ENCODE data around the gene GCA.

Gene GCA

GRCh38 chr2:162315938-162316337 lies 28.0 kb upstream of the GCA start:
- no peaks in the 10 kb centered on the region for H3K36me3 ChIP-seq (ENCODE audit: insufficient read depth, low read length)
- H3K4me3 ChIP-seq (ENCODE audit: low read length) = no peak overlapping the region
- H3K9ac ChIP-seq (ENCODE audit: low read depth, low read length) = no peak overlapping the region
- WGBS = 92% methylated on average over 4 of the region's 4 CpGs
- H3K27ac ChIP-seq (ENCODE audit: low read depth, low read length) = no peak overlapping the region
- H3K4me1 ChIP-seq (ENCODE audit: insufficient read depth, low read length) = 0 out of 2 replicates have a peak, but pooled peaks cover 7% of the 10 kb centered on the region
- peaks cover 29% of the 10 kb centered on the region for H3K27me3 ChIP-seq (ENCODE audit: insufficient read depth, low read length)
- no peaks in the 10 kb centered on the region for H3K9me3 ChIP-seq (ENCODE audit: insufficient read depth, low read depth, low read length)

GRCh38 chr2:162316590-162316989 lies 27.3 kb upstream of the GCA start:
- H3K27me3 ChIP-seq (ENCODE audit: insufficient read depth, low read length) = peaks cover 29% of the 10 kb centered on the region
- H3K4me1 ChIP-seq (ENCODE audit: insufficient read depth, low read length) = peaks cover 13% of the 10 kb centered on the region; the same call in 1 of the 2 replicates
- 90% methylated on average over 2 of the region's 2 CpGs for WGBS
- no peak overlapping the region for H3K4me3 ChIP-seq (ENCODE audit: low read length)
- H3K9me3 ChIP-seq (ENCODE audit: insufficient read depth, low read depth, low read length) = no peaks in the 10 kb centered on the region
- no peak overlapping the region for H3K27ac ChIP-seq (ENCODE audit: low read depth, low read length)
- no peak overlapping the region for H3K9ac ChIP-seq (ENCODE audit: low read depth, low read length)
- H3K36me3 ChIP-seq (ENCODE audit: insufficient read depth, low read length) = no peaks in the 10 kb centered on the region

GRCh38 chr2:162317058-162317742 lies 26.7 kb upstream of the GCA start:
- Histone ChIP-seq H3K9ac (ENCODE audit: low read depth, low read length) (no peak overlapping the region), H3K27me3 (ENCODE audit: insufficient read depth, low read length) (peaks cover 29% of the 10 kb centered on the region), H3K36me3 (ENCODE audit: insufficient read depth, low read length) (no peaks in the 10 kb centered on the region), H3K27ac (ENCODE audit: low read depth, low read length) (no peak overlapping the region), H3K9me3 (ENCODE audit: insufficient read depth, low read depth, low read length) (no peaks in the 10 kb centered on the region), H3K4me1 (ENCODE audit: insufficient read depth, low read length) (peaks cover 14% of the 10 kb centered on the region; the same call in 1 of the 2 replicates), H3K4me3 (ENCODE audit: low read length) (no peak overlapping the region; the same call in 1 of the 2 replicates)
- WGBS = 90% methylated on average over 2 of the region's 3 CpGs

- H3K9ac ChIP-seq (ENCODE audit: low read depth, low read length) = 0 out of 2 replicates have a peak overlapping the region, but pooled peaks have one; percentile 56
Measured at GRCh38 chr2:162317861-162318327, 26.0 kb upstream of the GCA start.

DNA sequence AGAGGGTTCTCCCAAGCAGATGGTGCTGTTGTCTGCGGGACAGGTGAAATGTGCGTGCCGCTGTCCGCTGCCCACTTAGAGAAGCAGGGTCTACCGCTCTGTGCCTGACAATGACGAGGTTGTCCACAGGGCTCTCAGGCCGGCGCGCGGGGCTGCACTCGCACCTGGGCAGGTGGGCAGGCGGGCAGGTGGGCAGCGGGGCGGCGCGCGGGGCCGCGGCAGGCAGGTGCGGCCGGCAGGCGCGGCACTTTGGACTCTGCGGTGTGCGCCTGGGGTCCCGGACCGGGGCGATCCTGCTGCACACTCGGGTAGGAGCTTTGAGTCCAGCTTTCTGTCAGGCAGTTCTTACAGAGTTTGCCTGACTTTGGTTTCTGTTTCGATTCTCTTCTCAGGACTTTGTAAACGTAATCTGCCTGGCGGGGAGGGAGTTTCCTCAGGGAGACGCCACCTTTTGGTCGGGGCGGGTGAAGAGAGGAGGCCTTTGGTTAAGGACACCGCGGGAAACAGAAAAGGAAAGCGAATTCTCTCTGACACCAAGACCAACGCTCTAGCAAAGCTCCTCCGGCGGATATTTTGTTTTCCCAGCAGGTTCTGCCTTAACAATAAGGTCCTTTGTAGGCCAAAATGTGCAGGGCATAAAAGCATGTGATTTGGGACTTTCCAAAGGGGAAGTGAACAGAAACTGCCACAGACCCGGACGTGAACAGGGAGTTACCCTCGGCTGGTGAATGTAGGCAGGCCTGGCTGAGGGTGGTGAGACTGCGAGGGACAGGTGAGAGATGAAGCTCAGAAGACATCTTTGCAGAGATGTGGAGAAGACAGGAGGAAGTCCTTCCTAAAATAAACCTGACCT lies 25.4 kb upstream of the GCA start, which contains the start of gene IFIH1:
IFIH1 (minus strand) TSS at position 357 of the 853 bp plus-strand sequence. CDS start 377 bp downstream, outside the sequence.
- H3K4me1 ChIP-seq (ENCODE audit: insufficient read depth, low read length) = peaks cover 14% of the 10 kb centered on the region; the same call in 1 of the 2 replicates
- H3K36me3 ChIP-seq (ENCODE audit: insufficient read depth, low read length) = no peaks in the 10 kb centered on the region
- H3K4me3 ChIP-seq (ENCODE audit: low read length) = peak within 1 kb of the TSS; percentile 68
- no peaks in the 10 kb centered on the region for H3K9me3 ChIP-seq (ENCODE audit: insufficient read depth, low read depth, low read length)
- H3K27ac ChIP-seq (ENCODE audit: low read depth, low read length) = no peak within 1 kb of the TSS
- H3K9ac ChIP-seq (ENCODE audit: low read depth, low read length) = peak within 1 kb of the TSS; percentile 56
- 5% methylated on average over 45 of the region's 45 CpGs for WGBS
- H3K27me3 ChIP-seq (ENCODE audit: insufficient read depth, low read length) = peaks cover 29% of the 10 kb centered on the region

More at GRCh38 chr2:162317861-162318327, 26.0 kb upstream of the GCA start:
- Histone ChIP-seq H3K9me3 (ENCODE audit: insufficient read depth, low read depth, low read length) (no peaks in the 10 kb centered on the region), H3K4me3 (ENCODE audit: low read length) (peak overlapping the region; percentile 68), H3K4me1 (ENCODE audit: insufficient read depth, low read length) (peaks cover 14% of the 10 kb centered on the region; the same call in 1 of the 2 replicates), H3K27me3 (ENCODE audit: insufficient read depth, low read length) (peaks cover 29% of the 10 kb centered on the region), H3K36me3 (ENCODE audit: insufficient read depth, low read length) (no peaks in the 10 kb centered on the region), H3K27ac (ENCODE audit: low read depth, low read length) (no peak overlapping the region)
- 61% methylated on average over 16 of the region's 16 CpGs for WGBS

- WGBS = no CpG with 5 or more reads among the region's 1 CpG
Measured at GRCh38 chr2:162320864-162321517, 22.9 kb upstream of the GCA start.

DNA sequence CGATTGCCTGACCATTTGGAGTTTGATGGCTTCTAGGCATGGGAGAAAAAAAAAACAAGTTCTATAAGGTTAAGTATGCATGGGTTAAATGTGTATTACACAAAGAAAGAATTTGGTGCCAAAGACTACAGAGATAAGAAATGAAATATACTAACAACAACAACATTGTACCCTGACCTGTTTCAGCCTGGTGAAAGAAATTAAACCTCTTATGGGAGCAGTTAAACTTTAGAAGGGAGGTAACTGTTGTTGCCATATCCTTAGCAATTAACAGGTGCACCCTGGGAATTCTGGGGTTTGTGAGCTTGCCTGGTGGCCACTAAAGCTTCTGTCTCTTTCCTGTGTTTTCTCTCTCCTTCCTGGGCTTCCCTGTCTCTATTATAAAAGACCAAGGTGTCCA lies 19.0 kb upstream of the GCA start:
- Histone ChIP-seq H3K27ac (ENCODE audit: low read depth, low read length) (no peak overlapping the region), H3K4me1 (ENCODE audit: insufficient read depth, low read length) (peaks cover 7% of the 10 kb centered on the region; the same call in 1 of the 2 replicates), H3K36me3 (ENCODE audit: insufficient read depth, low read length) (no peaks in the 10 kb centered on the region), H3K9me3 (ENCODE audit: insufficient read depth, low read depth, low read length) (no peaks in the 10 kb centered on the region), H3K9ac (ENCODE audit: low read depth, low read length) (no peak overlapping the region), H3K27me3 (ENCODE audit: insufficient read depth, low read length) (no peaks in the 10 kb centered on the region), H3K4me3 (ENCODE audit: low read length) (no peak overlapping the region)
- 90% methylated on average over 1 of the region's 1 CpG for WGBS

More at GRCh38 chr2:162320864-162321517, 22.9 kb upstream of the GCA start:
- Histone ChIP-seq H3K9me3 (ENCODE audit: insufficient read depth, low read depth, low read length) (no peaks in the 10 kb centered on the region), H3K27ac (ENCODE audit: low read depth, low read length) (no peak overlapping the region), H3K4me3 (ENCODE audit: low read length) (no peak overlapping the region), H3K9ac (ENCODE audit: low read depth, low read length) (no peak overlapping the region), H3K4me1 (ENCODE audit: insufficient read depth, low read length) (peaks cover 14% of the 10 kb centered on the region; the same call in 1 of the 2 replicates), H3K27me3 (ENCODE audit: insufficient read depth, low read length) (peaks cover 29% of the 10 kb centered on the region), H3K36me3 (ENCODE audit: insufficient read depth, low read length) (no peaks in the 10 kb centered on the region)

GRCh38 chr2:162327134-162327769 lies 16.7 kb upstream of the GCA start:
- no peak overlapping the region for H3K4me3 ChIP-seq (ENCODE audit: low read length)
- H3K9ac ChIP-seq (ENCODE audit: low read depth, low read length) = no peak overlapping the region
- 48% methylated on average over 5 of the region's 5 CpGs for WGBS
- H3K9me3 ChIP-seq (ENCODE audit: insufficient read depth, low read depth, low read length) = no peaks in the 10 kb centered on the region
- H3K27ac ChIP-seq (ENCODE audit: low read depth, low read length) = no peak overlapping the region
- no peaks in the 10 kb centered on the region for H3K4me1 ChIP-seq (ENCODE audit: insufficient read depth, low read length)
- H3K27me3 ChIP-seq (ENCODE audit: insufficient read depth, low read length) = no peaks in the 10 kb centered on the region
- no peaks in the 10 kb centered on the region for H3K36me3 ChIP-seq (ENCODE audit: insufficient read depth, low read length)

GRCh38 chr2:162327806-162328205 lies 16.1 kb upstream of the GCA start:
- H3K9me3 ChIP-seq (ENCODE audit: insufficient read depth, low read depth, low read length) = no peaks in the 10 kb centered on the region
- 94% methylated on average over 15 of the region's 15 CpGs for WGBS
- H3K4me3 ChIP-seq (ENCODE audit: low read length) = no peak overlapping the region
- H3K27ac ChIP-seq (ENCODE audit: low read depth, low read length) = no peak overlapping the region
- no peak overlapping the region for H3K9ac ChIP-seq (ENCODE audit: low read depth, low read length)
- H3K4me1 ChIP-seq (ENCODE audit: insufficient read depth, low read length) = no peaks in the 10 kb centered on the region
- no peaks in the 10 kb centered on the region for H3K36me3 ChIP-seq (ENCODE audit: insufficient read depth, low read length)
- no peaks in the 10 kb centered on the region for H3K27me3 ChIP-seq (ENCODE audit: insufficient read depth, low read length)

- Histone ChIP-seq H3K27me3 (ENCODE audit: insufficient read depth, low read length) (no peaks in the 10 kb centered on the region), H3K4me3 (ENCODE audit: low read length) (no peak overlapping the region), H3K9ac (ENCODE audit: low read depth, low read length) (no peak overlapping the region), H3K27ac (ENCODE audit: low read depth, low read length) (no peak overlapping the region), H3K9me3 (ENCODE audit: insufficient read depth, low read depth, low read length) (no peaks in the 10 kb centered on the region), H3K4me1 (ENCODE audit: insufficient read depth, low read length) (no peaks in the 10 kb centered on the region), H3K36me3 (ENCODE audit: insufficient read depth, low read length) (no peaks in the 10 kb centered on the region)
- whole genome bisulfite sequencing = 95% methylated on average over 12 of the region's 12 CpGs
Measured at GRCh38 chr2:162328424-162329157, 15.3 kb upstream of the GCA start.

Data from HUES64 (cell line).